ENCODE measurements around the gene CDKL5.

Gene CDKL5

GRCh38 chrX:18461431-18461830, 36.0 kb downstream of the CDKL5 start:
- Histone ChIP-seq H3K9me3 (ENCODE audit: severe bottlenecking) (no peaks in the 10 kb centered on the region), H3K4me3 (ENCODE audit: low read depth, low read length) (no peak overlapping the region), H3K36me3 (peaks cover 54% of the 10 kb centered on the region), H3K27me3 (ENCODE audit: insufficient read depth, low read depth, severe bottlenecking) (no peaks in the 10 kb centered on the region), H3K27ac (no peak overlapping the region)
- TF ChIP-seq CTCF (IDR thresholded peaks at IDR 0.05; ENCODE audit: low read depth, low read length), result no peak
- DNase-seq, result no peak

GRCh38 chrX:18464499-18464898, 39.1 kb downstream of the CDKL5 start:
- no peak overlapping the region for H3K4me3 ChIP-seq (ENCODE audit: low read depth, low read length)
- no peak overlapping the region for H3K27ac ChIP-seq
- DNase-seq, result no peak
- H3K27me3 ChIP-seq (ENCODE audit: insufficient read depth, low read depth, severe bottlenecking), result no peaks in the 10 kb centered on the region
- no peaks in the 10 kb centered on the region for H3K9me3 ChIP-seq (ENCODE audit: severe bottlenecking)
- no peak for TF ChIP-seq CTCF (IDR thresholded peaks at IDR 0.05; ENCODE audit: low read depth, low read length)
- H3K36me3 ChIP-seq, result peaks cover 42% of the 10 kb centered on the region

- DNase-seq, result no peak
- H3K9me3 ChIP-seq (ENCODE audit: severe bottlenecking), result no peaks in the 10 kb centered on the region
- TF ChIP-seq CTCF (IDR thresholded peaks at IDR 0.05; ENCODE audit: low read depth, low read length), result no peak
- H3K27ac ChIP-seq, result no peak overlapping the region
- peaks cover 42% of the 10 kb centered on the region for H3K36me3 ChIP-seq
- H3K4me3 ChIP-seq (ENCODE audit: low read depth, low read length), result no peak overlapping the region
- H3K27me3 ChIP-seq (ENCODE audit: insufficient read depth, low read depth, severe bottlenecking), result no peaks in the 10 kb centered on the region
These were observed 39.6 kb downstream of the CDKL5 start for GRCh38 chrX:18465051-18465450.

- H3K9me3 ChIP-seq (ENCODE audit: severe bottlenecking), result no peaks in the 10 kb centered on the region
- H3K27ac ChIP-seq, result no peak overlapping the region
- DNase-seq, result no peak
- peaks cover 51% of the 10 kb centered on the region for H3K36me3 ChIP-seq
- H3K27me3 ChIP-seq (ENCODE audit: insufficient read depth, low read depth, severe bottlenecking), result no peaks in the 10 kb centered on the region
- no peak overlapping the region for H3K4me3 ChIP-seq (ENCODE audit: low read depth, low read length)
- TF ChIP-seq CTCF (IDR thresholded peaks at IDR 0.05; ENCODE audit: low read depth, low read length), result no peak
These were observed 43.2 kb downstream of the CDKL5 start for GRCh38 chrX:18468599-18468998.

GRCh38 chrX:18471296-18471695, 45.9 kb downstream of the CDKL5 start:
- Histone ChIP-seq H3K9me3 (ENCODE audit: severe bottlenecking) (no peaks in the 10 kb centered on the region), H3K27me3 (ENCODE audit: insufficient read depth, low read depth, severe bottlenecking) (no peaks in the 10 kb centered on the region), H3K36me3 (peaks cover 44% of the 10 kb centered on the region), H3K4me3 (ENCODE audit: low read depth, low read length) (no peak overlapping the region), H3K27ac (no peak overlapping the region)
- TF ChIP-seq CTCF (IDR thresholded peaks at IDR 0.05; ENCODE audit: low read depth, low read length), result no peak
- DNase-seq, result no peak

GRCh38 chrX:18490806-18491555, 65.6 kb downstream of the CDKL5 start:
- no peak for DNase-seq
- no peaks in the 10 kb centered on the region for H3K9me3 ChIP-seq (ENCODE audit: severe bottlenecking)
- peaks cover 21% of the 10 kb centered on the region for H3K36me3 ChIP-seq
- TF ChIP-seq CTCF (IDR thresholded peaks at IDR 0.05; ENCODE audit: low read depth, low read length), result no peak
- H3K27me3 ChIP-seq (ENCODE audit: insufficient read depth, low read depth, severe bottlenecking), result no peaks in the 10 kb centered on the region
- no peak overlapping the region for H3K4me3 ChIP-seq (ENCODE audit: low read depth, low read length)
- no peak overlapping the region for H3K27ac ChIP-seq
